ENCODE data around the gene SRRM5. TPM values are rescaled to one million over a fixed set of nuclear protein-coding genes. Genes with fewer than 3 reads are reported as not detected.

SRRM5 gene
- total RNA-seq, 4 donors from 2014 or later = 0.38 TPM; not detected in 3

- H3K4me1 ChIP-seq = peaks cover 13 to 54% (median 19%) of the 10 kb centered on the region in 3 donors
- H3K4me3 ChIP-seq = peak overlapping the region; percentile 49 to 80 (median 69)
- intact Hi-C loops (cut with DNase I) = no loop called here
- no peak for DNase-seq
- TF ChIP-seq CTCF (IDR thresholded peaks at IDR 0.05) = no peak
- no peak for TF ChIP-seq POLR2A (IDR thresholded peaks at IDR 0.05)
- no peaks in the 10 kb centered on the region for H3K9me3 ChIP-seq
- H3K27me3 ChIP-seq = peaks cover 0 to 20% (median 0%) of the 10 kb centered on the region in 4 donors
- no peaks in the 10 kb centered on the region for H3K36me3 ChIP-seq
- 9 to 21% methylated on average over 16 to 17 of the region's 18 CpGs for WGBS, 2 donors
- H3K27ac ChIP-seq = peak overlapping the region in 3 of 4 donors; percentile 49 to 80 (median 75)
Observed at GRCh38 chr19:43638995-43639518, 27.2 kb downstream of the SRRM5 start.

- H3K27ac ChIP-seq = peak within 1 kb of the TSS; percentile 63 to 93 (median 78)
- intact Hi-C loops (cut with DNase I) = no loop called here
- H3K4me1 ChIP-seq = peaks cover 12 to 47% (median 12%) of the 10 kb centered on the region in 3 donors
- peaks cover 0 to 20% (median 0%) of the 10 kb centered on the region in 4 donors for H3K27me3 ChIP-seq
- no peaks in the 10 kb centered on the region for H3K9me3 ChIP-seq
- DNase-seq = no peak
- TF ChIP-seq POLR2A (IDR thresholded peaks at IDR 0.05) = no peak
- H3K4me3 ChIP-seq = peak within 1 kb of the TSS; percentile 49 to 80 (median 69)
- 1 to 5% methylated on average over 30 to 31 of the region's 110 CpGs for WGBS, 2 donors
- H3K36me3 ChIP-seq = no peaks in the 10 kb centered on the region
Observed at GRCh38 chr19:43639519-43640423, 27.9 kb downstream of the SRRM5 start, which contains the start of gene CADM4. Gene CADM4, minus strand, starts transcription at chr19:43639850. Its CDS starts 60 bp downstream, at chr19:43639790.

- Histone ChIP-seq H3K27ac (peak overlapping the region in 3 of 4 donors; percentile 75 to 93 (median 80)), H3K9me3 (no peaks in the 10 kb centered on the region), H3K4me1 (peaks cover 9 to 41% (median 10%) of the 10 kb centered on the region in 3 donors), H3K36me3 (no peaks in the 10 kb centered on the region), H3K27me3 (peaks cover 0 to 20% (median 0%) of the 10 kb centered on the region in 4 donors), H3K4me3 (peak overlapping the region; percentile 49 to 80 (median 69))
- intact Hi-C loops (cut with DNase I) = no loop called here
- TF ChIP-seq POLR2A (IDR thresholded peaks at IDR 0.05) (peak in 1 of 4 donors; percentile 25), CTCF (IDR thresholded peaks at IDR 0.05) (no peak)
- no peak for DNase-seq
- WGBS, 2 donors = 0 to 20% methylated on average over 2 to 5 of the region's 9 CpGs
Observed at GRCh38 chr19:43640424-43640757, 28.5 kb downstream of the SRRM5 start.

GRCh38 chr19:43641333-43641732, 29.4 kb downstream of the SRRM5 start:
- Histone ChIP-seq H3K27ac (no peak overlapping the region), H3K4me1 (peaks cover 9 to 33% (median 10%) of the 10 kb centered on the region in 3 donors), H3K27me3 (peaks cover 0 to 17% (median 0%) of the 10 kb centered on the region in 4 donors), H3K9me3 (no peaks in the 10 kb centered on the region), H3K36me3 (no peaks in the 10 kb centered on the region), H3K4me3 (no peak overlapping the region)
- TF ChIP-seq POLR2A (IDR thresholded peaks at IDR 0.05) (no peak), CTCF (IDR thresholded peaks at IDR 0.05) (no peak)
- intact Hi-C loops (cut with DNase I) = no loop called here
- no peak for DNase-seq
- WGBS, 2 donors = 75 to 84% methylated on average over 2 of the region's 2 CpGs

GRCh38 chr19:43642531-43642930, 30.6 kb downstream of the SRRM5 start:
- H3K4me3 ChIP-seq = no peak overlapping the region
- no peak for DNase-seq
- H3K27ac ChIP-seq = no peak overlapping the region
- H3K9me3 ChIP-seq = no peaks in the 10 kb centered on the region
- H3K27me3 ChIP-seq = peaks cover 0 to 16% (median 0%) of the 10 kb centered on the region in 4 donors
- WGBS, 2 donors = 76 to 85% methylated on average over 4 of the region's 4 CpGs
- H3K36me3 ChIP-seq = peaks cover 0 to 4% (median 0%) of the 10 kb centered on the region in 3 donors
- TF ChIP-seq CTCF (IDR thresholded peaks at IDR 0.05) = no peak
- TF ChIP-seq POLR2A (IDR thresholded peaks at IDR 0.05) = no peak
- H3K4me1 ChIP-seq = peaks cover 9 to 26% (median 10%) of the 10 kb centered on the region in 3 donors
- intact Hi-C loops (cut with DNase I) = no loop called here

Data from esophagus squamous epithelium (tissue), 5 donors.